HG03097 (cell line): Measurements from ENCODE around the gene PI4K2A.
A peak's percentile ranks its signal among the peaks of the same experiment; 100 is the strongest.

Source experiments
- ATAC-seq: cut with Tn5 transposase; IDR thresholded peaks from one replicate; pipeline ENCODE4 v1.9.1; 2021; ENCODE audit not compliant: unreplicated experiment, low FRiP score

The PI4K2A gene

GRCh38 chr10:97640174-97640867 lies at the start of gene PI4K2A:
Gene PI4K2A (plus strand): TSS chr10:97640671. CDS start chr10:97640743, 72 bp downstream.
- ATAC-seq, result peak; percentile 98

- no peak for ATAC-seq
Observed at GRCh38 chr10:97590748-97591495, 49.5 kb upstream of the PI4K2A start.

- ATAC-seq, result no peak
Observed at GRCh38 chr10:97593421-97593820, 47.0 kb upstream of the PI4K2A start.

DNA sequence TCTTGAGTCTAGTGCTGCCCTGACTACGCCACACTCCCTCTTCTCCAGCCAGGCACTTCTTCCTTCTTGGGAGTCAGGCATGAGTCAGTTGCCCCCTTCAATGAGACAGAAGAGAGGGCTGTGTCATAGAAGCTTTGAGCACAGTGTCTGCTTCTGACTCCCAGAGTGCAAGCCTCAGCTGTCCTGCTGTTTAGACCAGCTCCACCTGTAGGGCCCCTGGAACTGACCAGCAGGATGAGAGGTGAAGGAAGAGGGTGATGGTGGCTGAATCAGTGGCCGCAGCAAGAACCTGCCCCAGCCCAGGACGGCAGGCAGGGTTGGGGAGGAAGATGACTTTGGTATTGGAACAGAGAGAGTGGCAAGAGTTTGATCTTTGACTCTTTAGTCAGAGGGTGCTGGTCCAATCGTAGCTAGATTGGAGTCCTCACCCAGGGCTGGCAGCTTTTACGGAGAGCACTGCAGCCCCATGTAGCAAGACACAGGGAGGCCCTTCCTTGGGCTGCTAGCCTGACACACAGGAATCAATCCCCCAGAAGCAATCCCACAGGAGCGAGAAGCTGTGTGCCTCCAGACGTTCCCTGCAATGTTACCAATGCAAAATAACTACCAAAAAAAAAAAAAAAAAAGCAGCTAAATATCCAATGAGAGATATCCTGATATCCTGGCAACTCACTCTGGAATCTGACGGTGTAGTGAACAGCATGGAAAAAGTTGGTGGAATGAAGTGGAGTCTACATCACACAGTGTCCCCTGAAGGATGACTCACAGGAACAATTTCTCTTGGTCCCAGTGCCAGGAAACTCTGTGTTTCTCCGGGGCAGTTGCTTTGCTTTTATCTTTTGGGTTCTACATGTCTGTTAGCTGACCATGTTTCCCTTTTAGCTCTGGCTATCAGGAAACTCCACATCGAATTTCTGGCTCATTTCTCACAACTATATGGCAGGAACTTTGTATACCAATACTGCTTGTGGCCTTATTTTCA lies 44.1 kb upstream of the PI4K2A start:
- ATAC-seq, result no peak

DNA sequence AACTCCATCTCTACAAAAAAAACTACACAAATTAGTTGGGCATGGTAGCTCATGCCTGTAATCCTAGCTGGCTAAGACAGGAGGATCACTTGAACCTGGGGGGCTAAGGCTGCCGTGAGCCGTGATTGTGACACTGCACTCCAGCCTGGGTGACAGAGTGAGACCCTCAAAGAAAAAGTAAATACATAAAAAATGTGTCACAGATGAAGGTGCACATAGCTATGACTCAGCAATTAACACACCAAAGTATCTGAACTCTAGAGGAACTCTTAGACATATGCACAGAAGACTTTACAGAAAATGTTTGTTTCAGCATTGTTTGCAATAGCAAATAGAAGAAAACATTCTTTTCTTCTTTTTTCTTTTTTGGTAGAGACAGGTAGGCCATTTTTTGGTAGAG lies 42.7 kb upstream of the PI4K2A start:
- no peak for ATAC-seq

DNA sequence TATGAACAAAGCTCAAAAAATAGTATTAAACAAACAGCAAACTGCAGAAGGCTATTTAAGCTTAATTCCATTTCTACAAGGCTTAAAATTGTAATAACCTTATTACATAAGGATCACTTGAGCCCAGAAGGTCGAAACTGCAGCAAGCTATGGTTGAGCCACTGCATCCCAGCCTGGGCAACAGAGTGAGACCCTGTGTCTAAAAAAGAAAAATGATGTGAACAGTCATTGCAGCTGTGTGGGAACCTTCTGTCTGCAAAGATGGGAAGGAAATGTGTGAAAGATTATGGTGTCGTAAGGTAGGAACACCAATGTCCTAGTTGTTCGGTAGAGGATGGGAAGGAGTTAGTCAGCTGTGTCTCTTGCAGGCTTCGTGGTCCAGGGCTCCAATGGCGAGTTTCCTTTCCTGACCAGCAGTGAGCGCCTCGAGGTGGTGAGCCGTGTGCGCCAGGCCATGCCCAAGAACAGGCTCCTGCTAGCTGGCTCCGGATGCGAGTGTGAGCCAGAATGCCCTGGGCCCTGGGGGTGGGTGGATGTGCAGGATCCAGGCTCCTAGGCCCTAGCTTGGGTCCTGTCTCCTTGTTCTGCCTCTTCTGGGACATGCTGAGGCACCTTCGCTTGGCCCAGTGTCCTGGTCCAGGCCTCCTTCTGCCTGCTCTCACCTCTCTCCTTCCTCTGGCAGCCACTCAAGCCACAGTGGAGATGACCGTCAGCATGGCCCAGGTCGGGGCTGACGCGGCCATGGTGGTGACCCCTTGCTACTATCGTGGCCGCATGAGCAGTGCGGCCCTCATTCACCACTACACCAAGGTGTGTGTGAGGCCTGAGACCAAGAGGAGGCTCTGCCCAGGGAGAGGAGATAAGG lies 41.8 kb upstream of the PI4K2A start:
- no peak for ATAC-seq

- ATAC-seq, result no peak
Observed at GRCh38 chr10:97599272-97599619, 41.2 kb upstream of the PI4K2A start.

DNA sequence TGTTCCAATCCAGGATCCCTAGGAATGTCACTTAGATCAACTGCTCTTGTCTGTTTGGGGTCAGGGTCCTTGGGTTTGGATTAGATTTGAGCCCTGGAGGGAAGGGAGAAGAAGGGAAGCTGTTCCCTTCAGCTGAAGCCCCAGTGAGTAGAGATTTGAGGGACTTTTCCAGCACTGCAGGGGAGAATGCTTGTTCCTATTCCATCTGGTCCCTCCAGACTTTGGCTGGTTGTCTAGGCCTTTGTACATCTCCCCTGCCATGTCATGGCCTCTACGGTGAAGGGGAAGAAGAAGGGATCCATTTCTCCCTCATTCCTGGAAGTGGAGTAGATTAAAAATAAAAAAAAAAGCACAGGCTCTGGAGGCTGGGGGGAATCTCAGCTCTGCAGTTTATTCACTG lies 39.9 kb upstream of the PI4K2A start:
- no peak for ATAC-seq

DNA sequence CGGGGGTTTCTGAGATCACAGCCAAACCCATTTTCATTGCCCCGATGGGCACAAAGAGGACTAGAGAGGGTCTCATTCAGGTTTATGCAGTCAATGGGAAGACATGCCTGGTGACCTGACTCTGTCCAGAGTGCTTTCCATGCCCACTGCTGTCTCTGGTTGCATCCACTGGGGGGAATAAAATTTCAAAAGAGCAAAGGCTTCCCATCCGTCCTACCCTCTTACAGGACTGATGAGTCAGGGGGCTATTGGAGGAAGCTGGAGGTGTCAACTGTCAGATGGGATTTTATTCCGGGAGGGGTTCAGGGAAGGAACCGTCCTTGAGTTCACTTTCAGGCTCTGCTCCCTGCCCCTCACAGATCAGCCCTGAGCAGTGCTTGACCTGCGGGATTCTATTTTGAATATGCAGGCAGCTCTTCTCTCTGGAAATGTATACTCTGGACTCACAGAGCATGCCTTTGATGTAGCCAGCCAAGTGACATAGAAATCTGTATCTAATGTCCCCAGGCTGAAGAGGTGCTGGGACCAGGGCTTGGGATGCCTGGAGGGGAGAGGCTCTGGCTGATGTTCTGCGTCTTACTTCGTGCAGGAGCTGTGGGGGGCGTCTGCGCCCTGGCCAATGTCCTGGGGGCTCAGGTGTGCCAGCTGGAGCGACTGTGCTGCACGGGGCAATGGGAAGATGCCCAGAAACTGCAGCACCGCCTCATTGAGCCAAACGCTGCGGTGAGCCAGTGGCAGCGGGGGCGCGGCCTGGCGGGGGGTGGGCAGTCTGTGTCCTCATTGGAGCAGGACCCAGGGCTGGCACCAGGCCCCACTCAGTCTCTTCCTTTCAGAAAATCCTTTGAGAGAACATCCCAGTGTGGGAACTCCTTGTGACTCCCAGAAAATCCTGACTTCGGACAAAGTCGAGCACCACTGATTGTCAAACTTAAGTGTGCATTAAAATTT lies 38.9 kb upstream of the PI4K2A start:
- ATAC-seq, result no peak

DNA sequence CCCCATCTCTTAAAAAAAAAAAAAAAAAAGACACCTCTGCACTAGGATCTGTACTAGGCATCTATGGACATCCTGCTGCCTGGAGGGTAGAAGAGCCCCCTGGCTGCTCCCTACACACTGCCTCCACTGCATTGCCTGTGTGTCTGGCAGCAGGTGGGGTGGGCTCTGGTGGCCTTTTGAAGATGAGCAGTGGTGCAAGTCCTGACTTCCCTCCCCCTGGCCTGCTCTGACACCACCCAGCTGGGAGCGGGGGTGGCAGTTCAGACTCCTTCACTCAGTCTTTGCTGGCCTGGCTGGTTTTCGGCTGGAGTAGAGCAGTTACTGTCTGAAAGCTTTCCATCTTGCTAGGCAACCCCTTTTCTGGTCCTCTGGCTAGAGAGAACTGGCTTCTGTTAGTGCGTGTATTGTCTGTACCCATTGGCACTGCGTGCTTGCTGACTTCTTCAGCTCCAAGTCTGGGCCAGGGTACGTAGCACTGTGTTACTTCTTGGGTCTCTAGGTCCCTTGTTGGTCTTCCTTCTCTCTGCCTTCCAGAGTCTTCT lies 33.3 kb upstream of the PI4K2A start:
- no peak for ATAC-seq

DNA sequence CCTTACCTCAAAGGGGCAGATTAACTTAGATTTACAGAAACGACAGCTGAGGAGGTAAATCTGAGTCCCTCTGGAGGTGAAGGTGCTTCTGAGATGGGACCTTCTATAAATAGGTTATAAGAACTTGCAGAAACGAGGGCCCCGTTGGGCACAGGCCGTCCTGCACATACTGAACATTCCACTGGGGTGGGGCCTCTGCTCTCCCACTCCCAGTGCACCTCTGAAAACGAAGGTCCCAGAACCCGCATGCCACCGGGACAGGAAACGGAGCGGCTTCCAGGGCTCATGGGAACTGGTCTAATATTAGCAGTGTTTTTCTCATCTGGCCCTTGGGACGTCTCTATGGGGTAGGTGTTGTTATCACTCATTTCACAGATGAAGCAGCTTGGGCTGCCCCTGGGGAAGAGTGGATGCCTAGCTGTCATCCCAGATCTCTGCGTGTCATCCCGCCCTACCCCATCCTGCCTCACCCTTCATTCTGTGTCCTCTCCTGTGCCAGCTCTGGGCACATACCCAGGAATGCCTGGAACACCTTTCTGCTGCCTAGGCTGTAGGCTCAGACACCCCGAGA lies 31.4 kb upstream of the PI4K2A start:
- no peak for ATAC-seq

GRCh38 chr10:97611473-97611872 lies 29.0 kb upstream of the PI4K2A start:
- no peak for ATAC-seq

GRCh38 chr10:97612386-97612785 lies 28.1 kb upstream of the PI4K2A start:
- ATAC-seq, result no peak

GRCh38 chr10:97618285-97618684 lies 22.2 kb upstream of the PI4K2A start:
- ATAC-seq, result no peak

DNA sequence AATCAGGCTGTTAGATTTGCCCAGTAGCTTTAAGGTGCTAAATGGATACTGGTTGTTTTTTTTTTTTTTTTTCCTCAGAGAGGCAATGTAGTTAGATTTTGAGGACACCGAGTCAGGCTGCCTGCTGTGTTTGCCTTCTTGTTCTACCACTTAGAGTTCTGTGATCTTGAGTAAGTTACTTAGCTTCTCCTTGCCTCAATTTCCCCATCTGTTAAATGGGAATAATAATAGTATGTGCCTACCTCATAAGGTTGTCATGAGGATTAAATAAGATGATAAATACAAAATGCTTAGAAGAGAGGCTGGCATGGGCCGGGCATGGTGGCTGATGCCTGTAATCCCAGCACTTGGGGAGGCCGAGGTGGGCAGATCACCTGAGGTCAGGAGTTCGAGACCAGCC lies 21.7 kb upstream of the PI4K2A start:
- no peak for ATAC-seq

GRCh38 chr10:97623277-97623676 lies 17.2 kb upstream of the PI4K2A start:
- no peak for ATAC-seq

DNA sequence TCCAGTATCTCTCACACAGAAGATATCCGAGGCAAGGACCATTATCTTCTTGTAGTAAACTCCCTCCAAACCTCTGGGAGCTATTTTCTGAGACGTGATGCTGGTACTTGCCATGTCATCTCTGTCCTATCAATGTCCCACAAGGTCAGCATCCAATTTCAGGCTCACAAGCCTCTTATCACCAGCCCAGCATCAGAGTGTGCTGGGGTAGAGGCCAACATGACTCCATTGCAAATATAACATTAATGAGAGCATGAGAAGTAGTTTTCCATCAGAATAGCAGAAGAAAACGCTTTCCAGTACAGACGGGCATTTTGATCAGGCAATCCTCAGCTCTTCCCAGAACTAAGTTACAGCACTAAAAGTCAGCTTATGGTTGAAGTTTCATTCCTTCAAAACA lies 12.7 kb upstream of the PI4K2A start:
- no peak for ATAC-seq

- no peak for ATAC-seq
Observed at GRCh38 chr10:97628228-97628627, 12.2 kb upstream of the PI4K2A start.

DNA sequence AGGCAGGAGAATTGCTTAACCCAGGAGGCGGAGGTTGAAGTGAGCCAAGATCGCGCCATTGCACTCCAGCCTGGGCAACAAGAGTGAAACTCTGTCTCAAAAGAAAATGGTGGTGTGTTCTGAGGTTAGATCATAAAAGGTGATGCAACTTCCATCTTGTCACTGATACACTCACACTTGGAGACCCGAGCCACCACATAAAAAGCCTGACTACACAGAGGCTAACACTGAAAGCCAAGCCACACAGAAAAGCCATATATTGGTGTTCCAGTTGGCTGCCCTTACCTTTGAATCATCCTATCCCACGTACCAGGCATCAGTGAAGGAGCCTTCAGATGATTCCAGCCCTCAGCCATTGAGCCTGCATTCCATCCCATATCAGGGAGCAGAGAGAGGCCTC lies 11.2 kb upstream of the PI4K2A start:
- no peak for ATAC-seq
